GM19455 (cell line): ENCODE measurements around the gene CASP3.

Experiments
- ATAC-seq: cut with Tn5 transposase; IDR thresholded peaks from one replicate; pipeline ENCODE4 v1.9.1; 2021; ENCODE audit not compliant: unreplicated experiment

The CASP3 gene

DNA sequence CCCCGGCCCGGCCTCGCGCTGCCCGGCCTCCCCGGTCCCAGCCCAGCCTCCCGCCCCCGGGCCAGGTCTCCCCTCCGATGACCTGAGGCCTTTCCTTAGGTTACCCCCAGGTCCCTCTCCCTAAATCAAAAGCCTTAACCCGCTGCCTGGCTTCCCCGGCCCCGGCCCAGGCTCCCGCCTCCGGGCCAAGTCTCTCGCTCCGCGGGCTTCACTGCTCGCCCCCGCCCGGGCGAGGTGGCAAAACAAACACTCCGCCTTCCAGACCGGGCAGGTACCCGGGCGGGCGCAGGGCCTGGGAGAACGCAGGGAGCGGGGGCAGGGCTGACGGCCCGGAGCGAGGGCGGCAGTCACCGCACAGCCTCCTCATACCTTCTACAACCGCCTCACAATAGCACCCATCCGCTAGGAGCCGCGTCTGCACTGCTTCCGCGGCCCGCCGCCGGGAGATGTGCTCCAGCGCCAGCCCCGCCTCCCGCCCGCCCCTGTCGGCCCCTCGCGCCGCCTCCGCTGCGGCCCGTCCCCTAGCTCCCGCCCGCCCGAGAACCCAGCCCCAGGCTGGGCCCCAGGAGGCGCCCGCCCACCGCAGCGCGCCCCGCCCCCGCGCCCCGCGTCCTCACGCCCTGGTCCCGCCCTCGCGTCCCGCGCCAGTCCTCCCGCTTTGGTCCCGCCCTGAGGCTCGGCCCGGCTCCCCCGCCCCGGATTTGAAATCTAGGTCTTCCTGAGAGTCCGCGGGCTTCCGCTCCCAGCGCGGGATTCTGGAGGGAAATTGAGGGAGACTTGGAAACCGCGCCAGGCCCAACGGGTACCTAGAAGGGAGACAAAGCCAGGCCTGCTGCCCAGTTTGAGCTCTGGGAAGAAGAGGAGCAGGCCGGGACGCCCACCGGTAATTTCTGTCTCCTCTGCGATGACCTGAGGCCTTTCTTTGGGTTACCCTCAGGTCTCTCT lies at the start of gene CASP3, which contains the start of gene PRIMPOL:
Gene CASP3 (minus strand): TSS at position 422 of the 945 bp plus-strand sequence. CDS start 10,994 bp downstream, outside the sequence.
Gene PRIMPOL (plus strand): TSS at position 713 of the 945 bp plus-strand sequence. CDS start 7,403 bp downstream, outside the sequence.
- ATAC-seq: peak; percentile 81

DNA sequence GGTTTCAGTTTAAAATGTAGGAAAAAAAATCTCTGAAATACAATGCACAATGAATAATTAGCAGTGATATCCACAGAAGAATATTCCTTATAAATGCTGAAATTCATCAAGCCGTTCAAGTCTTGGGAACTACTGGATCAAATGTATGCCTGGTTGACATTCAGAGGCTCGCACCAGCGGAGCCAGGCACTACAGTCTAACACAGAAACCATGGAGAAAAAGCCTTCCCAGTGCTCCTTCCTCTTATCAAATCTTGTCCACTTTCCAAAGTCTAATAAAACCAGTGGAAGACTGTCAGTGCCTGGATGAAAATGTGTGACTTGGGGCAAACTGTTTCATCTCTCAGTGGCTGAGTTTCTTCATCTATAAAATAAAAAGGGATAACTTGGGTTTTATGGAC lies 48.7 kb upstream of the CASP3 start:
- ATAC-seq: no peak

DNA sequence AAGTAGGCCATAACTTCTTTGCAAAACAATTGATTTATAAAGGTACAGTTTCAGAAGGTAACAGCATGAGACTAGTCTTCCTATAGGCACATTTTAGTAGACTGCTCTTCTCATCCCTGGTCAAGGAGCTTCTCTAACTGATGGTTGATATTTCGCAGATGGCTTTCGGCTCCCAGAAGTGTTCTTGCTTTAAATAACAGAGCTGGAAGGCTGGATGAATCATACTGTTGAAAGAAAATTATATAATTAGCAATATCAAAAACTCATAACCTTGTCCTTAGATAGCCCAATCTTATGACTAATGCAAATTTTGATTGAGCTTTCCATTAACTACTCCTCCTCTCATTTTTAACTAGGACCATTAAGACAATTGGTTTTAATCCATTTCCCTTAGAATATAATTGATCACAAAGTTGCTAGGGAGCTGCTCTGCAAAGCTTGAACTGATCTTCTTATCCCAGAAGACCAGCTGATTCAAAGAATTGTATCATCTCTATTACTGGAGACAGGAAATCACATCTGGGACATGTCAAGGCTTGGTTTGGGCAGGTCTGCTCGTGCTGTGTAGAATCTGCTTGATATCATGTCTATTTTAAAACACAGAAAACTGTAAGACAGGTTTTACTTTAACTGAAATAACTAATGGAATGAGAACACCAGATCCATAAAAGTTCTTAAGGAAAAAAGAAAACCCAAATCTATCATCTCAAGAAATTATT lies 46.1 kb upstream of the CASP3 start:
- ATAC-seq: no peak

DNA sequence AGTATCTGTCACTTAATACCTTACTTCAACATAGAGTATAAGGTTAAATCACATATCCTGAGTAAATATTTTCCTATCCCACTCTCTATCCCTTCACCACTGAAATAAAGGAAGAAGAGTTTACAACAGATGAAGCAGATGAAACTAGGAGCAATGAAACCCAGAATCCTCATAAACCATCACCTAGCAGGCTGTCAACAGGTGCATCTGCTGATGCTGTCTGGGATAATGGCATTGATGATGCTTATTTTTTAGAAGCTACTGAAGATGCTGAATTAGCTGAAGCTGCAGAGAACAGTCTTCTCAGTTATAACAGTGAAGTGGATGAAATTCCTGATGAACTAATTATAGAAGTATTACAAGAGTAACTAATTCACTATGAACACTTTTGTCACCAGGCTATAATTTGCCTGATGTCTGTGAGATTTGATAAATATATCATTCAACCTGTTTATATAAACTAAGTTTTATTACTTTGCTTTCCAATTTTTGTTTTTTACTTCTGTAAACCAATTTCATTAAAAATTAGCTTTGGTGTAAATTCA lies 45.2 kb upstream of the CASP3 start:
- ATAC-seq: no peak

DNA sequence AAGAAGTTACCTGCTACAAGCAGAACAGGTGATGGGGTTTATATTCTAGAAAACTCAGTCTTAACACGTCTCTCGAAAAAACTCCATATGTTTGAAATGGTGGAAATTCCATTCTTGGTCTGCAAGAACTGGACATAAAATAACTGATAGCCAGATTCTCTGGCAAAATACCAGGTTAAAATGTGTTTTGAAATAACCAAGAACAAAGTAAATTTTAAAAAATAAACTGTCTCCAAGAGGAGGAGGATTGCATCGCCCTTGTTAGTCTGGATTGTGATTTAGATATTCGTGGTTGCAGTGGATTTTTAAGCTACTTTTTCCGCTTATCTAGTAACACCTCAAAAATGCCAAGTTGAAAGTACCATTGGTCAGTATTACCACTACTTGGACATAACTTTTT lies 43.8 kb upstream of the CASP3 start:
- ATAC-seq: no peak

DNA sequence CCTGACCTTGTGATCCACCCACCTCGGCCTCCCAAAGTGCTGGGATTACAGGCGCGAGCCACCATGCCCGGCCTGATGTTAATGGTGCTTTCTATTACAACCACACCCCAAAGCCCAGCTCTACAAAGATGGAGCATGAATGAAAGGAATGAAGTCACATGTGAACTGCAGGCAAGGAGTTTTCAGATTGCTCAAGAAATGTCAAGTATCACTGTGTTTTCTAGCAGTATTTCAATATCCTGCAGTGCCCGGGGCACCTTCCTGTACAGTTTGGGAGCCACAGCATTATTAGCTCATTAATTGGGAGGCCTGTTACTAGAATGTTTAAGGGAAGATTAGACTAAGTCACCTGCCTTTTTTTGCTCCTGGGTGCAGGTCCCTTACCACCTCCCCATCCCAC lies 40.4 kb upstream of the CASP3 start:
- no peak for ATAC-seq

DNA sequence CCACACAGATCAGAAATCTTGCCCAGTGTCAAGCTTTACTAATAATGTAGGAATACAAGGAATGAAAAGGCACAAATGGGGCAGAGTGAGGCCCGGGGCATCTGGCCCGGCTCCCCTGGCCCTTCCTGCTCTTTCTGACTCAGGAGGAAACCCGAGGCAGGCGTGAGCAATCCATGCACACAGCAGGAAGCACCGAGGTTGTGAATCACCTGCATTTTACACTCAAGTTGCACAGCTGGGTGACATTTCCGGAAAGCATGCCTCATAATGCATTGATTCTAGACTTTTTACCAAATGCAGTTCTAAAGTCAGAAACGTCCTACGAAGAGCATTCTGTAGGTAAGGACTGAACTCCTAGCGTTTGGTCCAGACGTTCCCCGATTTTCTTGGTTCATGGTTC lies 39.2 kb upstream of the CASP3 start:
- no peak for ATAC-seq

DNA sequence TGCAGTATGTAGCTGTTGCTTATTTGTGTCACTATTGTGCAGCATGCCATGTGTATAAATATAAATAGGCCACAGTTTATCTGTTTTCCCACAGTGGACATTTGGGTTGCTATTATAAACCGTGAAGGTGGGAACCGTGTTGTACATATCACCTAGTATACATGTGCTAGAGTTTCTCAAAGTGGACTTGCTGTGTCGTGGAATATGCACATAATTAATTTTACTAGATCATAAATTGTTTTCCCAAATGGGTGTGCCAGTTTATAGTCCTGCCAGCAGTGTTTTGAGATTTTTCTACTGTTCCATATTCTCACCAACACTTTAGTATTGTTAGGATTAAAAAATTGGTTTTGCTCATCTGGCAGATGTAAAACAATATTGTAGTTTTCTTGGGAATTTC lies 38.8 kb upstream of the CASP3 start:
- ATAC-seq: no peak

DNA sequence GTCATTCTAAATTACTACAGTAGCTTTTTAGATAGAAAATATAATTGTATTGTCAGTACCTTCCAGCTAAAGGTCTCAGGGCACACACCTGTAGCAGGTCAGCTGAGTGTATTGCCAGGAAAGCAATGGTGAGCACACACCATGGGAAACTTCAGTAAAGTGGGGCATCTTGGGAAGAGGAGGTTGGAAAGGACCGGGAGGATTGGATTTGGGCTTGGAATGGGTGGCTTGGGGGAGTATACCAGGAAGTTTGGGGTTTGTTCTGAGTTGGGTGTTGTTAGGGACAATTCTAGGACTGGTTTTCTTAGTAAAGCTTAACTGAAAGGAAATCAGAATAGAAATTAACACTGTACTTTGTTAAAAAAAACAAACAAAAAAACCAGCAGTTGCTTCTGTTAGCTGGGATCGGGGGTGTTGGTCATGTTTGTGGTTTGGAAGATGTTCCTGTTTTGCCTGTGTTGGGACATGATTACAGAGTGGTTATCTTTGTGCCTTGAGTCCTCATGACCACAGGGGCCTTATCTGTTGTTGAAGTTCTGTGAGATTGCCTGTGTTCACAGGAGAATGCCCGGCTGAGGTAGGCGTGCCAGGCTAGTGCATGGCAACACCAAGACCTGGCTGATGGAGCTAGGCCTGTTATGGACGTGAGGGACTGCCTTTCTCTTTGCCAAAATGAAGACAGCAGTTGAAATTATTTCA lies 35.4 kb upstream of the CASP3 start:
- no peak for ATAC-seq

DNA sequence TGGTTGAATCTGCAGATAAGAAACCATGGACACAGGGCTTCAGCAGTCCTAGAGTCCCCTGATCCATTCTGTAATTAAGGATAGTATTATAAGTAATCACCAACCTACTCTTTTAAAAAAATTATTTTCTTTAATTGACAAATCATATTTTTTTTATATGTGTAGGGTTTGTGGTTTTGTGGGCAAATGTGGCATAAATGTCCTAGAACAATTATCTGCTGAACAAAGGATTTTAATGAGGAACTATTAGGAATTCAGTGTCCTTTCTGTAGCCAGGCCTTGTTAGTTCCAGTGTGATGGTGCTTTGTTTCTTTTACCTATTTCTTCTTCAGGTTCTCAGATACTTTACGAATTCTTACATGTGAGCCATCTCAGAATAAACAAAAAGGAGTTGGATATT lies 32.7 kb upstream of the CASP3 start:
- ATAC-seq: no peak

DNA sequence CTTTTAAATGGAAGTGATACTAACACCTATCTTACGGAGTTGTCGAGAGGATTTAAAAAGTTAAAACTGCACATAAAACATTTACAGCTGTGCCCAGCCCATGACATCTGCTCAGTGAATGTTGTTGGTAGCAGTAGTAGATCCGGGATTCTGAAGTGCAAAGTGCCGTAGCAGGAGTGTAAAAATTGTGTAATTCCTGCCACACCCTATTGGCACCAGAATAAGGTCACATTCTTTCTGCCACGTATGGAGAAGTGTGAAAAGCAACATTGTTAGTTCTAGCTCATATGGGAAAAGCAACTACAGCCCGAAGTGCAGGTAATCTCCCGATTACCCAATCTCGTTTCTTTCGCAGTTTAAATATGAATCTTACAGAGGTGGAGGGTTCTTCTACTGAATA lies 31.5 kb upstream of the CASP3 start:
- ATAC-seq: no peak

DNA sequence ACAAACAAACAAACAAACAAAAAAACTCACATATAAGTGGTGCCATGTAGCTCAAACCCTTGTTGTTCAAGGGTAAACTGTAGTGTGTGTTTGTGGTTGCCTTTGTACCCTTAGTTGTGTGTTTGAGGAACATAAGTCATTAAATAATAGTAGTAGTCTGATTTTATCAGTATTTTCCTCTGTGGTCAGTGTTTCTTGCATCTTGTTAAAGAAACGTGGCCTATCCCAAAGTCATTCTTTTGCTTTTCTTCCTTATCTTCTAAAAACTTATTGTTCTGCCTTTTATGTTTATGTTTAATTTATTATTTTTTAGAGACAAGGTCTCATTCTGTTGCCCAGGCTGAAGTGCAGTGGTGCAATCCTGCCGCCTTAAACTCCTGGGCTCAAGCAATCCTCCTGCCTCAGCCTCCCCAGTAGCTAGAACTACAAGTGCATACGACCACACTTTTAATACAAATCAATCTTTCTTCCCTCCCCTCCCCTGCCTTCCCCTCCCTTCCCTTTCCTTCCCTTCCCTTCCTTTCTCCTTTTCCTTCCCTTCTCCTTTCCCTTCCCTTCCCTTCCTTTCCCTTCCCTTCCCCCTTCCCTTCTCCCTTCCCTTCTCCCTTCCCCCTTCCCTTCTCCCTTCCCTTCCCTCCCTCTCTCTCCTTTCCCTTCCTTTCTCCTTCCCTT lies 26.7 kb upstream of the CASP3 start:
- no peak for ATAC-seq

DNA sequence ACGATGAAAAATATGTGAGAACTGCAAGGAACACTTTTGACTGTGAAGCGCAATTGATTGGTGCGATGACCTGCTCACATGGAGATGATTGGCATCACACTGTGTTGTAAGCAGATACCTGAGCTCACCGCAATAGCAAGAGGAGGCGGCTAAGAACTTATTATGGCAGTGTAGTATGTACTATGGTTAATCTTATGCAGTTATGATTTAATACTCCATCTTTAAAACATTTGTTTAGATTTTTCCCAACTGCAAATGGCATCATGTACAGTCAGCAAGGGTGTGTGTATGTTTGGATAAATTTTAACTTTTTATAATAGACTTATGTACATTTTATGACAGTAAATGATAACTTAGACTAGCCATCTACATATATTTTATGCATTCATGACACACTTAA lies 25.8 kb upstream of the CASP3 start:
- ATAC-seq: no peak

DNA sequence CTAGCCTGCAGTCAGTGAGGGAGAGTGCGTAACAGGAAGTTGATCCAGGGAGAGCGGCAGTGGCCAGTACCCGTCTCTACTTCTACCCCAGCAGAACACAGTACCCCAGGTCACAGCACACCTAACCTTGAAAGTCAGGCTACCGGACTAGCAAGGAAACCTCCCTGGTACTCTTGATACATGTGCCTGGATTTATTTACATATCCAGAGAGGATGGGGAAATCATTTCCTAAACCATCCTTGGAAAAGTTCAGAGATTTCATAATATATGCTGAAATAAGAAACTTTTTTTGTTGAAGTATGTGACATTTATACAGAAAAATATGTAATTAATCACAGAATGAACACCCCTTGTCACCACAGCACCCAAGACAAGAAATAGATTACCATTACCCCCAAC lies 24.8 kb upstream of the CASP3 start:
- ATAC-seq: no peak

DNA sequence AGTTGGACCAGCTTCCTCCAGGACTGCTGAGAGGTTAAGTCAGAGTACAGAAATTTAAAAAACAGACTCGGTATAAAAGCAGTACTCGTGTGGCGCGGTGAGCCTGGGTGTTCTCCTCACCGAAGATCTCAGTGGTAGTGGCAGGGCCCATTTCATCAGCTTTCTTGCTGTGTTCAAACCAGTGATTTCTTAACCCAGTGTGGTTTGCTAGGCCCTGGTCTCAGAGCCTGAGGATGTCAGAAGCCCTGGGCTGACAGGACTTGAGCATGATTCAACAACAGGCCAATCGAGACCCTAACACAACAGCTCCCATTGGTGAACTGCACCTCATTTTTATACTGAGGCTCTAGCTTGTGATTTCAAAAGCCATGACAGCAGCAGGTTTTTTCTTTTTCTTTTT lies 23.5 kb upstream of the CASP3 start:
- ATAC-seq: no peak

DNA sequence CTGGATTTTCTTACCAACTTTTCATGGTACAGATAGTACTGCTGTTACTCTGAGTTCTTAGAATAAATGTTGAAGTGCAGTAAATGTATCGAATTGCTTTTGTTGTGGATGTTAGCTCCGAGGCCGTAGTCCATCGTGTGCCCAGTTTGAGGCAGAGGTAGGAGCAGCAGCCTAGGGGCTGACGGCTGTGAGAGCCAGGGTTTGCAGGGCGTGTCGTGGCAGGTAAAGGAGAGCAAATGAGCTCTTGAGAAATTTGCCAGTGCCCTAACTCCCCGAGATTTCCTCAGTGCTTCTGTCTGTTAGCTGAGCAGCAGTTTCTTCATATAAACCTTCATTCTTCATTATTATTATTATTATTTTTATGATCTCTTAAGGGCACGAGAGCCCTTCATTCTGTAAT lies 21.9 kb upstream of the CASP3 start:
- no peak for ATAC-seq

DNA sequence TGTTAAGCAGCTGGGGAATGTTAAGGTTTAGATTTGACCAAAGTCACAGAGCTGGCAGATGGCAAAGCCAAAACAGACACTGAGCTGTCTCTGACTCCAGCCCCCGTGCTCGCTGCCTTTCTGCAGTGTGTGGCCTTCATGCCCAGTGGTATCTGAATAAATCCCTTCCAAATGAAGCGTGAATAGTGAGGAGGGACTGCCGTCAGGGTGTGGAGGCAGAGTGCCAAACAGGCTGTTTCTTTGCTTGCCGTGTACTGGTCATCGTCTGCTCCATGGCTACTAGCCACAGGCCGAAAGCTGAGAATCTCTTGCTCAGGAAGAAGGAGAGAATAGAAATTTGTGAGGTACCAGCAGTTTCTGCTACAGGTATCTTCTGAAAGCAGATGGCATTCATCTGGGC lies 20.0 kb upstream of the CASP3 start:
- ATAC-seq: no peak

DNA sequence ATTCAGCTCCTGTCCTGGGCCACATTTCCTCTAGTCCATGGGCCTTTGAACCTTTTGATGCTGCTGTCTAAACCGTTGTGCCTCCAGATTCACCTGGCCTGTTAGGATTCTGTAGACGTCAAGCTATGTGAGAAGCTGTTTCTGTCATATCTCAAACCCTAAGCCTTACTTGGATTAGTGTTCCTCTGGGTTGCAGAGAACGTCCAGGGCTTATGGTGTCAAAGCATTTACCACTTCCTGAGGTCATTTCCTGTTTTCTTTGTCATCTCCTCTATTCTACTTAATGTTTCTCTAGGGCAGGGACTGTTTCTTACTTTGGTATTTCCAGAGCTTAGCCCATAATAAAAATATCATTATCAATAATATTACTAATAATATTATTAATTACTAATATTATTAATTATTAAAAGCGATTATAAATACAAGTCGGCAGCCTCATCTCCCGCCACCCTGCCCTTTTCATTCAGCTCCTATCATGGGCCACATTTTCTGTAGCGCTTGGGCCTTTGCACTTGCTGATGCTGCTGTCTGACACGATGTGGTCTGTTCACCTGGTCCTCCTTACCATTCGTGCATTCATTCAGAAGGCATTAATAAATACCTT lies 19.4 kb upstream of the CASP3 start:
- ATAC-seq: no peak

DNA sequence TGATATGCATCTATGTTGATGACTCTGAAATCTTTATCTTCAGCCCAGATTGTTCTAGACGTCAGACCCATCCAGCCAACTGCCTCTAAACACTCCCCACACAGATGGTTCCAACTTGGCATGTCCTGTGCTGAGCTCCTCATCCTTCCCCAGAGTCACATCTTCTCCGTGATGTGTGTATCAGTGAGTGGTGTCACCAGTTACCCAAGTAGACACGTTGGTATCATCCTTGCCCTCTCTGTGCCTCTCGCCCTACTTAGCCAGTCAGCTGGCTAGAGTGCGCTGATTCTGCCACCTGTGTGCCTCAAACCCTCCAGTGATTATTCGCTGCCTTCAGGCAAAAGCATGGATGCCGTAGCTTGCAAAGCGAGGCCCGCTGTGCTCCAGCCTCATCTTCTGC lies 18.8 kb upstream of the CASP3 start:
- ATAC-seq: no peak

DNA sequence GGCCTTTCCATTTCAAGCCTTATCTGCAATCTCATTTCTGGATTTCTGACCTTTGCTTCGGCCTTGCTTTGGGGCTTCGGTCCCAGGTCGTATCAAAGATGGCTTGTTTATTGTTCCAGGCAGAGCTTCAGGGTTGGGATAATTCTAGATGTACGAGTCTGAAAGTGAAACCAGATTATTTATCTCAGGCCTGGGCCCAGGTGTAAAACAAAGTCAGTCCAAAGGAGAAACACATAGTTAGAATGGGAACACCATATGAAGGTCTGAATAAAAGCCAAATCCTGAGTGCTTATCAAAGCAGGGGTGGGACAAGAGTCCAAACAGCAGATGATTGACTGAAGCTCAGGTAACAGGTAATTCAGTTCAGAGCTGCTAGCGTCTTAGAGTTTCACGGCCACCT lies 17.4 kb upstream of the CASP3 start:
- ATAC-seq: no peak
